Retinal pigment epithelial cell (primary cell): Measurements from ENCODE around the gene FOXC1.

ENCODE experiments used
- DNase-seq: peaks from one replicate; pipeline ENCODE4 v3.0.0-alpha.2; 2010; ENCODE audit warnings: low read depth
- H3K4me3 ChIP-seq: 2 replicates; pipeline ENCODE4 v1.5.1; 2011; ENCODE audit warnings: mild to moderate bottlenecking, low read length, control low read depth, moderate library complexity
- TF ChIP-seq, protein P1 (sequence below): conservative IDR thresholded peaks from 2 replicates; pipeline ENCODE4 v1.5.1; 2011; ENCODE audit warnings: low read depth, low read length, control low read depth, inconsistent platforms

Gene FOXC1

DNA sequence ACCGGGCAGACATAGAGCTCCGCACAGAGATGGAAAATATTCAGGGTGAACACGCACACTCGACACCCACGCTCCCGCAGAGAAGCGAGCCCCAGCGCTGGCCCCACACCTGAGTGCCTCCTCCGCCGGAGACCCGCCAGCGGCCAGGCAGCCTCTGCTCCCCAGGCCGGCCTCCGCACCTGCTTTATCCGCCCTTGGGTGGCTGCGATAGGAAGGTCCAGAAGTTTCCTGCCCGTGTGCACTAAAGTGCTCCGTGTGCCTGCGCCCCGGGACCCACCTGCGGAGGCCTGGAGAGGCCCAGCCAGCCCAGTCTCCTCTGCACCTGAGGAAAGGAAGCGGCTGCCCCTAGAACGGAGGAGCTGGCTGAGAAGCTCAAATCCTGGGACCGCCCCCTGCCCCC lies 10.8 kb upstream of the FOXC1 start:
- DNase-seq, result no peak
- H3K4me3 ChIP-seq, result no peak overlapping the region
- TF ChIP-seq, protein P1, sequence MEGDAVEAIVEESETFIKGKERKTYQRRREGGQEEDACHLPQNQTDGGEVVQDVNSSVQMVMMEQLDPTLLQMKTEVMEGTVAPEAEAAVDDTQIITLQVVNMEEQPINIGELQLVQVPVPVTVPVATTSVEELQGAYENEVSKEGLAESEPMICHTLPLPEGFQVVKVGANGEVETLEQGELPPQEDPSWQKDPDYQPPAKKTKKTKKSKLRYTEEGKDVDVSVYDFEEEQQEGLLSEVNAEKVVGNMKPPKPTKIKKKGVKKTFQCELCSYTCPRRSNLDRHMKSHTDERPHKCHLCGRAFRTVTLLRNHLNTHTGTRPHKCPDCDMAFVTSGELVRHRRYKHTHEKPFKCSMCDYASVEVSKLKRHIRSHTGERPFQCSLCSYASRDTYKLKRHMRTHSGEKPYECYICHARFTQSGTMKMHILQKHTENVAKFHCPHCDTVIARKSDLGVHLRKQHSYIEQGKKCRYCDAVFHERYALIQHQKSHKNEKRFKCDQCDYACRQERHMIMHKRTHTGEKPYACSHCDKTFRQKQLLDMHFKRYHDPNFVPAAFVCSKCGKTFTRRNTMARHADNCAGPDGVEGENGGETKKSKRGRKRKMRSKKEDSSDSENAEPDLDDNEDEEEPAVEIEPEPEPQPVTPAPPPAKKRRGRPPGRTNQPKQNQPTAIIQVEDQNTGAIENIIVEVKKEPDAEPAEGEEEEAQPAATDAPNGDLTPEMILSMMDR, result no peak

DNA sequence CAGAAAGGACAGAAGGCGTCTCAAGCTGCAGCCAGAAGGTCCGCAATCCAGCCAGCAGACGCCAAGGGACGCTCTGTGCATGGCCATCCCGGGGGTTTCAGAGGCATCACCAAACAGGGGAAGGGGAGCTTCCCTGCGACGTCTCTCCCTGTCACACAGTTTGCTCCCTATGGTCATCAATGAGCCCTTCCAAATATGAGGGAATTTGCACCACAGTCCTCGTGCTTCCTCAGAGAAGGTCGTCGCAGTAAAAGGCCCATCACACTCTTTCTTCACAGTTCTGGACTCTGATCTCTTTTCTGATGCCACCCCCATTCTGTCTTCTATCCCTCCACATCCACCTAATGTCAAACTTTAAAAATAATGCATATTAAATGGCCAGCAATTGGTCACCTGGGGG lies 10.2 kb upstream of the FOXC1 start:
- no peak for DNase-seq
- H3K4me3 ChIP-seq, result no peak overlapping the region

DNA sequence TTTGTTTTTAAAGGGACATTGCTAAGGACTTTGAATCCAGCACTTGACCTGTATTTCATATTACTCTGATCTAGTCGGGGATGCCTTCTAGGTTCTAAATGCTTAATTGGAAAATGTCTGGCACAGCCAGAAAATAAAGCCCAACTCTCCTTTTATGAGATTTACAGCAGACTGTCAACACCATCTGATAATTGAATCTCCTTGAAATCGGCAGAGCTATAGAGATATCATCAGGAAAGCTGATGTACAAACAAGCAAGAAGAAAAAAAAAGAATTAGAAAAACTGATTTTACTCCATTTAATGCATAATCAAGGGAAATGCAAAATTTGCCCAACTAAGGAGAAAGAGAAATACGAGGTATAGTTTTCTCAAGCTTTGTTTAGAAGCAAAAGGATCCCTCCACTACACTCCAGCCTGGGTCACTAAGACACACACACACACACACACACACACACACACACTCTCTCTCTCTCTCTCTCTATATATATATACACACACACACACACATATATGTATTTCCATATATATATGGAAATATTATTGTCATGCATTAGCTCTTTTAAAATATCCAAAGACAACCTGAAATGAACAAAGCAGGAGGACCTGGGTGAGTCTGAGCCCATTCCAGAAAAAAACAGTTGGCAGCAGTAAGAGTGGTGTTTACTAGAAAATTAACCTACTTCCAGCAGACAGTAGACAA lies 9.5 kb upstream of the FOXC1 start:
- TF ChIP-seq, protein P1, result no peak
- DNase-seq, result no peak
- H3K4me3 ChIP-seq, result no peak overlapping the region

More for the DNA sequence above, 10.2 kb upstream of the FOXC1 start:
- TF ChIP-seq, protein P1, result no peak

DNA sequence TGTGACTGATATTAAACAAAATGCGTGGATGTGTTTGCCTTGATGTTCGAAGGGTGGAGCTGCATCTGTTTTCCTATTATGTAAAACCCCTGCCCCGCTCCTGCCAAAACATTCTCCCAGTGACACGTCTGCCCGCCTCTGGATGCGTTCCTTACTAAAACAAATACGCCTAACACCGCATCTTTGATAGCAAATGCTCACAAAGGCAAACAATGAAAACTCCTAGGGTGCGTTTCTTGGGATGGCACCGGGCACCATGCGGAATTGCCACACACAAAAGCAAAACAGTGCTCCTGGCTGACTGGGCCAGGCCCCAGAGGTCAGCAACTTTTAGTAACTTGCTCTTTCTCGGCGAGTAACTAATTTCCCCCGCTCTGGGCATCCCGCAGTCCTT lies 9.0 kb upstream of the FOXC1 start:
- TF ChIP-seq, protein P1, result no peak
- DNase-seq, result no peak
- H3K4me3 ChIP-seq, result no peak overlapping the region

DNA sequence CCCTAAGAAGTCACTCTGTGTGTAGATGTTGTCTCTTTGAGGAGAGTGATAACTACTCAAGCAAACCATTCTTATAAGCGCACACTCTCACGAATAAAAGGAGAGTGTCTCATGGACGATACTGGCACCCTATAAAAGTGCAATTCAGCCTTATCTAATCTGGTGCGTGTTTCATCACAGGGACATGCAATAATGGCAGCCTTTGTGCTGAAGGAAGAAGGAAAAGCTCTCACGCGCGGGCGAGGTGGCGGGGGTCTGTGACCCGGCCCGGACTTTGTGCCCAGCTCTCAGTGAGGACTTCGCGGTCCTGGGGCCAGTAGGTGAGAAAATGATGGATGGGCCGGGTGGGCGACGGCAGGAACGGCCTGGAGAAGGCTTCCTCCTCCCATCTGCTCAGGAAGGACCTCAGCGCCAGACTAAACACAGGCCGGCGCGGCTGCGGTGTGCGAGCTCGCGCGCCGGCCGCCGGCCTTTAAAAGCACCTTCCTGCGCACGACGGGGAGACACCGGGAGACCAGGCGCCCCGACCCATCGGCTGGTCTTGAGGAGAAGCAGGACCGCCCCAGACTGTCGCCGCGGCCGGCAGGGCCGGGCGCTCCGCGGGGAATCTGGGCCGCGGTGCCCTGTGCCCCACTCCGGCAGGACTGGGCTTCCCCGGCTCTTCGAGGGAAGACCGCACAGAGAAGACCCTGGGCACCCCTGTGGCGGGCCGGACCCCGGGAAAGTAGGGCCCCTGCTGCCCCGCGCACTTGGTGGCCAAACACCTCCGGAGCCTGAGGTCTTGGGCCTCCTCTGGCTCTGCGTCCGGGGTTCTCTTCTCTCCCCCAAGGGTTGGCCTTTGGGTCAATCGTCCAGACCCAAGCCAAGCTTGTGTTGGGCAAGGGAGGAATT lies 8.3 kb upstream of the FOXC1 start:
- DNase-seq, result no peak
- TF ChIP-seq, protein P1, result no peak
- no peak overlapping the region for H3K4me3 ChIP-seq

DNA sequence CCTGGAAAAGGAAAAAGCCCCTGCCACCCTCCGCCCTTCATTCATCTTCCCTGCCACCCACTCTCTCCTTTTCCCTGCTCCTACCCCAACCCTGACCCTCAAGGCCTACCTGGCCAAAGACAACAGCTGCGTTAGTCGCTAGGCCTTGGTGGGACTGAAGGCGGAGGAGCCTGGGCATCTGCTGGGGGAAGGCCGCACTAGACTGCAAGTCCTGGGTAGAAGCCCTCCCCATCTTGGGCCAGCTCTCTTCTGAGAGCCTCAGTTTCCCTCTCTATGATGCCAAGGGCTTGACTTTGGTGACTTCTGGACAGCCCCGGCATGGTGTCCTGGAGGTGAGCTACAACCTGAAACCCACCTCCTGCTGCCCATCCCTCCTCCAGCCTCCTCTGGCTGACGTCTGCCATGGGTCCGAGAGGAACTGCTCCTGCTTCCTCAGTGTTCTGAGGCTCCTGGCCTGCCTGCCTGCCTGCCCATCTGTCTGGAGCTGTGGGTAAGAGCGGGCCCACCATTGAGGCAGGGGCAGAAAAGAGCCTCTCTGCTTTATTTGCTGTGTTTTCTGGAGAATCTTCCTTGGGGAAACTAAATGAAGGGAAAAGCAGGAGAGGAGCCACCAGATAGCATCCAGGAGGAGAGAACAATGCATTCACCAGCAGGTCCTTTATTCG lies 7.5 kb upstream of the FOXC1 start:
- TF ChIP-seq, protein P1, result no peak
- no peak for DNase-seq
- H3K4me3 ChIP-seq, result no peak overlapping the region
